K562 (cell line): ENCODE data around the gene DGCR8. TPM values are rescaled to one million over a fixed set of nuclear protein-coding genes. Genes with fewer than 3 reads are reported as not detected.
A peak's percentile ranks its signal among the peaks of the same experiment; 100 is the strongest.

Experiments used
- ATAC-seq: fragments of 200-7000 bp; cut with Tn5 transposase; 3 replicates; pipeline ENCODE4 v1.9.1; 2020; ENCODE audit warnings: moderate library complexity
- BruUV-seq: library from RNA; stranded (reverse); fragments of 400-500 nt; replicated peaks from 2 replicates; lab custom pipeline; 2021; lab: Mats Ljungman, UMichigan
- CTCF ChIA-PET: fragments of 300-600 bp; formaldehyde crosslinking; extraction: SDS; loops from one replicate; lab custom pipeline; 2021; ENCODE audit warnings: low intra/inter-chr PET ratio; lab: Yijun Ruan, JAX
- POLR2A ChIA-PET: fragments of 300-600, 350-650 bp; sonication (Branson Sonifier 250); formaldehyde crosslinking; extraction: SDS; loops from one replicate; lab custom pipeline; 2021; ENCODE audit warnings: antibody characterized with exemption, inconsistent platforms; lab: Yijun Ruan, JAX
- DNase-seq, 4 experiments: peaks; one replicate each; pipeline versions ENCODE4 v3.0.0 to v3.0.0-alpha.2; 2011 to 2018; ENCODE audit warnings: low spot score in 3 of 4, mixed read lengths in 3 of 4; ENCODE audit errors: extremely low read depth in 1 of 4
- FAIRE-seq: peaks from 2 replicates; lab custom pipeline; 2011; peaks lifted over from hg19 to GRCh38; lab: Jason Lieb, UNC
- H2AFZ ChIP-seq: 2 replicates; pipeline ENCODE4 v1.6.0; 2011; ENCODE audit warnings: low read depth, low read length, control low read depth, inconsistent platforms
- H3K27ac ChIP-seq: fragments of 200-600 bp; 3 replicates; pipeline ENCODE4 v1.8.0; 2011; ENCODE audit warnings: low read depth, mild to moderate bottlenecking, control low read depth, inconsistent platforms, low read length, moderate library complexity, mixed read lengths; ENCODE audit errors: extremely low read depth
- H3K27me3 ChIP-seq, 2 experiments: fragments of 300-600 bp in 1 of 2; 2 replicates in 1 of 2; 3 replicates in 1 of 2; pipeline versions ENCODE4 v1.6.0 to v1.8.0; 2011; ENCODE audit warnings: inconsistent platforms in 2 of 2, low read length in 2 of 2, mild to moderate bottlenecking in 1 of 2, mixed read lengths in 1 of 2, moderate library complexity in 1 of 2; ENCODE audit not compliant: control insufficient read depth in 2 of 2, insufficient read depth in 2 of 2
- H3K36me3 ChIP-seq: fragments of 300-600 bp; 3 replicates; pipeline ENCODE4 v1.8.0; 2011; ENCODE audit warnings: mild to moderate bottlenecking, low read length, inconsistent platforms; ENCODE audit not compliant: control insufficient read depth, insufficient read depth
- H3K4me1 ChIP-seq, 2 experiments: fragments of 200-600 bp in 1 of 2; replicated peaks in 1 of 2; 2 replicates in 1 of 2; 3 replicates in 1 of 2; pipeline versions ENCODE4 v1.5.1 to v1.8.0; 2011; ENCODE audit warnings: inconsistent platforms in 2 of 2, low read length in 2 of 2, mild to moderate bottlenecking in 1 of 2, mixed read lengths in 1 of 2, moderate library complexity in 1 of 2; ENCODE audit not compliant: control insufficient read depth in 2 of 2, insufficient read depth in 2 of 2
- H3K4me2 ChIP-seq: 2 replicates; pipeline ENCODE4 v1.6.1; 2011; ENCODE audit warnings: low read length, control low read depth, inconsistent platforms, mixed read lengths; ENCODE audit not compliant: insufficient read depth
- H3K4me3 ChIP-seq: fragments of 200-600 bp; sonication (generic), shearing (Covaris generic); 2 replicates; pipeline ENCODE4 v1.5.1; 2016; ENCODE audit warnings: control low read depth, inconsistent platforms
- H3K79me2 ChIP-seq: fragments of 200-600 bp; 3 replicates; pipeline ENCODE4 v1.8.0; 2011; ENCODE audit warnings: low read length, inconsistent platforms; ENCODE audit not compliant: control insufficient read depth, insufficient read depth
- H3K9ac ChIP-seq, 2 experiments: 2 replicates each; pipeline versions ENCODE4 v1.6.0 to v1.6.1; 2011; ENCODE audit warnings: low read depth in 2 of 2, low read length in 2 of 2, control low read depth in 1 of 2, inconsistent platforms in 1 of 2, mild to moderate bottlenecking in 1 of 2, mixed read lengths in 1 of 2; ENCODE audit not compliant: insufficient read depth in 1 of 2
- H3K9me1 ChIP-seq: one replicate; pipeline ENCODE4 v1.6.0; 2011; ENCODE audit warnings: inconsistent platforms, mild to moderate bottlenecking, low read length, moderate library complexity; ENCODE audit not compliant: control insufficient read depth, insufficient read depth
- H3K9me3 ChIP-seq: replicated peaks from 2 replicates; pipeline ENCODE4 v1.5.1; 2011; ENCODE audit warnings: low read depth, low read length, inconsistent platforms; ENCODE audit not compliant: control insufficient read depth, insufficient read depth
- H4K20me1 ChIP-seq: replicated peaks from 2 replicates; pipeline ENCODE4 v1.6.1; 2011; ENCODE audit warnings: low read length, inconsistent platforms, mixed read lengths; ENCODE audit not compliant: control insufficient read depth, insufficient read depth
- FOSL1 ChIP-seq: fragments of 200-800 bp; sonication (Bioruptor generic); conservative IDR thresholded peaks from 2 replicates; pipeline ENCODE4 v1.6.1; 2016; ENCODE audit warnings: missing genetic modification characterization, missing compliant biosample characterization
- RHOXF2B ChIP-seq: fragments of 250-450 bp; sonication (Bioruptor Pico); conservative IDR thresholded peaks from 2 replicates; pipeline ENCODE4 v1.5.1; 2021
- SIN3A ChIP-seq, 2 experiments: fragments of 150-350 bp in 1 of 2; IDR thresholded peaks; 2 replicates each; pipeline ENCODE4 v1.6.1; 2011 to 2016; ENCODE audit warnings: borderline replicate concordance in 2 of 2, low read depth in 2 of 2, low read length in 2 of 2, mild to moderate bottlenecking in 2 of 2, moderate library complexity in 2 of 2; ENCODE audit not compliant: control insufficient read depth in 1 of 2
- SP2 ChIP-seq: IDR thresholded peaks from 2 replicates; pipeline ENCODE4 v1.6.1; 2011; ENCODE audit warnings: mild to moderate bottlenecking, low read depth, low read length, moderate library complexity; ENCODE audit not compliant: poor library complexity, severe bottlenecking; ENCODE audit errors: extremely low read depth
- TBL1XR1 ChIP-seq, 2 experiments: IDR thresholded peaks; 2 replicates each; pipeline ENCODE4 v1.6.1; 2012; ENCODE audit warnings: improper control_type of control experiment in 2 of 2, low read length in 2 of 2, mild to moderate bottlenecking in 1 of 2
- ZC3H4 ChIP-seq: sonication (generic); formaldehyde crosslinking; IDR thresholded peaks from 2 replicates; pipeline ENCODE4 v1.9.0; 2021; ENCODE audit warnings: missing genetic modification reagents, borderline replicate concordance
- ZNF316 ChIP-seq: fragments of 450-650 bp; IDR thresholded peaks from 2 replicates; pipeline ENCODE4 v1.6.1; 2016
- WGBS: fragments of 100-300 bp; shearing (Covaris generic); methylation state at CpG from one replicate; pipeline ENCODE4 v1.1.6; 2016; ENCODE audit warnings: low coverage, mixed read lengths; ENCODE audit not compliant: insufficient coverage; ENCODE audit errors: missing lambda C conversion rate; 5-methylcytosine and 5-hydroxymethylcytosine counted together
- in situ Hi-C: fragments of 300-500 bp; cut with MboI; formaldehyde crosslinking; loops from 4 replicates; pipeline ENCODE4 v1.15.0; 2018; ENCODE audit warnings: inconsistent platforms, mixed read lengths
- intact Hi-C: fragments of 100-400 bp; cut with micrococcal nuclease; formaldehyde crosslinking; loops from 2 replicates; pipeline ENCODE4 v1.14.2; 2022
- polyA plus RNA-seq, 8 experiments: library from polyadenylated mRNA; depleted of rRNA in 4 of 8; stranded (reverse) in 5 of 8; unstranded in 3 of 8; fragments of >200 nt; fragmentation: Nextera tagmentation in 2 of 8; fragmentation: Illumina TruSeq in 1 of 8; extraction: Ambion mirVana in 2 of 8; extraction: Trizol in 1 of 8; gene quantifications; 2 replicates each; pipeline versions ENCODE4 v1.2.1 to v1.2.3, GENCODE V29; 2011 to 2014; ENCODE audit warnings: inconsistent platforms in 1 of 8, missing spikeins in 1 of 8
- total RNA-seq, 7 experiments: library from RNA; depleted of rRNA in 6 of 7; stranded (reverse); fragments of >200 nt in 6 of 7; fragmentation: Illumina TruSeq in 2 of 7; extraction: Trizol in 2 of 7; gene quantifications; 2 replicates each; pipeline versions ENCODE4 v1.2.1 to v1.2.3, GENCODE V29; 2011 to 2021; ENCODE audit warnings: low replicate concordance in 1 of 7
- TF ChIP-seq, protein P1 (sequence below): fragments of 250-450 bp; sonication (Bioruptor Pico); IDR thresholded peaks from 2 replicates; pipeline ENCODE4 v1.8.0; 2021; ENCODE audit warnings: moderate library complexity, mild to moderate bottlenecking, inconsistent platforms
- TF ChIP-seq, protein P2 (sequence below): sonication (generic); formaldehyde crosslinking; IDR thresholded peaks from 2 replicates; pipeline ENCODE4 v1.8.0; 2022; ENCODE audit warnings: mild to moderate bottlenecking, missing genetic modification reagents, borderline replicate concordance
- TF ChIP-seq, protein P3 (sequence below): fragments of 250-450 bp; sonication (Bioruptor Pico); IDR thresholded peaks from 2 replicates; pipeline ENCODE4 v1.8.0; 2021; ENCODE audit warnings: moderate library complexity, mild to moderate bottlenecking, inconsistent platforms
- TF ChIP-seq, protein P4 (sequence below): fragments of 450-650 bp; IDR thresholded peaks from 2 replicates; pipeline ENCODE4 v1.7.0; 2016; ENCODE audit warnings: borderline replicate concordance

Gene DGCR8
- total and polyA plus RNA-seq, 9 of the 15 experiments (the other 6 are each of a cell fraction or from before 2014, with no cell fraction given) = 5.9 to 144 (median 80.1) TPM

DNA sequence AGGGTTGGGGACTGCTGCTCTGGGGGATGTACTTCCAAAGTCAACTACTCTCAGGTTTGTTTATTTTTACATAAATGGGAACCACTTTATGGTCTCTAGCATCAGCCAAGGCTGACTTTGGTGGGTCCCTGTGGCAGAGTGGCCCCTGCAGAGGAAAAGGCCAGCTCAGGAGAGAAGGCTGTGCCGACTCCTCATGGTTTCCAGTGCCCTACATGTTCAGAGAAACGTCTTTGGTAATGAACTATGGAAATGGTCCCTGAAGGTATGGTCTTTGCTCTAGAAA lies 48.5 kb downstream of the DGCR8 start (continued):
- peak in 1 of 2 experiments; percentile 28; a peak in 1 of 4 replicates for TF ChIP-seq SIN3A (IDR thresholded peaks at IDR 0.05; ENCODE audit: borderline replicate concordance in 2 of 2, control insufficient read depth in 1 of 2, low read depth in 2 of 2, low read length in 2 of 2)
- TF ChIP-seq SP2 = no peak
- TF ChIP-seq TBL1XR1 (IDR thresholded peaks at IDR 0.05; ENCODE audit: low read length in 2 of 2) = 0 out of 4 replicates have a peak, but pooled peaks of 1 of the 2 experiments have one; percentile 4
- TF ChIP-seq, protein P1, sequence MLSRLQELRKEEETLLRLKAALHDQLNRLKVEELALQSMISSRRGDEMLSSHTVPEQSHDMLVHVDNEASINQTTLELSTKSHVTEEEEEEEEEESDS = no peak
- TF ChIP-seq, all 486 proteins: peak for 7

DNA sequence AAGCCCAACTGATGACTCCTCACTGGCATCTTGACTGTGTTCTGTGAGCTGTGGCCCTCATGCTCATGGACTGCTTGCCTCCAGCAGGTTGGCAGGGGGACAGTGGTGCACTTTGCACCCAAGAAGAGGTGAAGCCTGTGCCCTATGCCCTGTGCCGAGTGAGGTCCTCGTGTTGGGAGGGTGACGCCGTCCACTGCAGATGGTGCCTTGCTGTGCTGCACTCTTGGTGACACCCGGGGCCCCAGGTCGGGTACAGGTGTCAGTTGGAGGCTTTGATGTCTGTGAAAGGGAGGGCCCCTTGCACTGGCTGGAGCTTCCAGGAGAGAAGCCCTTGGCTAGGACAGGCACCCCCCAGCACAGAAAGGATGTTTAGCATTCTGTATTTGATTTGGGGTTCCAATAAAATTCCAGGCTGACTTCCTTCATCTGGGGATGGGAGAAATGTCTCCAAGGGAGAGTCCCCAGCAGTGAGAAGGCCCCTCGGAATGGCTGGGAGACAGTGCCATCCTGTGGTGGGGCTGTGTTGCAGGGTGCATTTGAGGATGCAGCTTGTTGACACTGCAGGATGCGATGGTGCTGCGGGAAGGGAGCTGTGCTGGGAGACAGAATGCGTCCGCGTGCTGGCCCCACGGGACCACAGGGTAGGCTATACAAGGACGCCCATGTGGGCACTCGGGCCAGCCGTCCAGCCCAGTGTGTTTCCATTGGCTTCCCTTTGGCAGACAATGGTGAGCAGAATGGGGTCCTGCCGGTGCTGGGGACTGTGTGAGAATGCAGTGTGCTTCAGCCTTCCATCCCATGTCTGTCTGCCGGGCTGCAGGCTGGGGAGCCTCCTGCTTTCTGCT lies 49.1 kb downstream of the DGCR8 start:
- peaks cover 25% of the 10 kb centered on the region for H3K79me2 ChIP-seq
- FAIRE-seq (peak; percentile 93), ATAC-seq (peak; percentile 71), DNase-seq (peak; percentile 86 to 94 (median 91))
- peaks cover 11 to 76% of the 10 kb centered on the region in 2 experiments for H3K4me1 ChIP-seq
- peaks cover 73% of the 10 kb centered on the region for H4K20me1 ChIP-seq
- H3K4me3 ChIP-seq = no peak overlapping the region
- intact Hi-C loops = loop anchor here (1.0 kb wide), 3 partner anchors 11 to 399 kb away; no protein-coding TSS in a partner anchor
- no peak overlapping the region for H2AFZ ChIP-seq
- BruUV-seq = no TSS peak
- CTCF ChIA-PET = interaction anchor here (0.6 to 5.8 kb wide), 10 partner anchors 9 to 398 kb away, joined by 3 to 80 read pairs (median 3); no protein-coding TSS in a partner anchor
- in situ Hi-C loops = loop anchor here (5.0 kb wide), 1 partner anchor 157 kb away; no protein-coding TSS in a partner anchor
- H3K27ac ChIP-seq = no peak overlapping the region
- no peaks in the 10 kb centered on the region for H3K9me3 ChIP-seq
- POLR2A ChIA-PET = interaction anchor here (0.5 to 8.3 kb wide), 32 partner anchors 8 to 916 kb away, joined by 3 to 212 read pairs (median 4); partner anchors contain the start of genes GP1BB, RANBP1, TANGO2 and TRMT2A
- 13% methylated on average over 18 of the region's 18 CpGs for WGBS
- H3K36me3 ChIP-seq = peaks cover 42% of the 10 kb centered on the region; the same call in 2 of the 3 replicates
- peak overlapping the region in 1 of 2 experiments; percentile 29; a peak in 2 of 4 replicates for H3K9ac ChIP-seq
- no peaks in the 10 kb centered on the region for H3K27me3 ChIP-seq
- H3K4me2 ChIP-seq = no peak overlapping the region
- peaks cover 4% of the 10 kb centered on the region for H3K9me1 ChIP-seq
- TF ChIP-seq FOSL1 (tag) (no peak), RHOXF2B (CRISPR knock-in tag) (peak; percentile 1; the same call in 1 of the 2 replicates), ZNF316 (no peak), ZC3H4 (CRISPR knock-in tag) (no peak)
- TF ChIP-seq, protein P2, sequence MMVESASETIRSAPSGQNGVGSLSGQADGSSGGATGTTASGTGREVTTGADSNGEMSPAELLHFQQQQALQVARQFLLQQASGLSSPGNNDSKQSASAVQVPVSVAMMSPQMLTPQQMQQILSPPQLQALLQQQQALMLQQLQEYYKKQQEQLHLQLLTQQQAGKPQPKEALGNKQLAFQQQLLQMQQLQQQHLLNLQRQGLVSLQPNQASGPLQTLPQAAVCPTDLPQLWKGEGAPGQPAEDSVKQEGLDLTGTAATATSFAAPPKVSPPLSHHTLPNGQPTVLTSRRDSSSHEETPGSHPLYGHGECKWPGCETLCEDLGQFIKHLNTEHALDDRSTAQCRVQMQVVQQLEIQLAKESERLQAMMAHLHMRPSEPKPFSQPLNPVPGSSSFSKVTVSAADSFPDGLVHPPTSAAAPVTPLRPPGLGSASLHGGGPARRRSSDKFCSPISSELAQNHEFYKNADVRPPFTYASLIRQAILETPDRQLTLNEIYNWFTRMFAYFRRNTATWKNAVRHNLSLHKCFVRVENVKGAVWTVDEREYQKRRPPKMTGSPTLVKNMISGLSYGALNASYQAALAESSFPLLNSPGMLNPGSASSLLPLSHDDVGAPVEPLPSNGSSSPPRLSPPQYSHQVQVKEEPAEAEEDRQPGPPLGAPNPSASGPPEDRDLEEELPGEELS (CRISPR knock-in tag) = no peak
- TF ChIP-seq, protein P3, sequence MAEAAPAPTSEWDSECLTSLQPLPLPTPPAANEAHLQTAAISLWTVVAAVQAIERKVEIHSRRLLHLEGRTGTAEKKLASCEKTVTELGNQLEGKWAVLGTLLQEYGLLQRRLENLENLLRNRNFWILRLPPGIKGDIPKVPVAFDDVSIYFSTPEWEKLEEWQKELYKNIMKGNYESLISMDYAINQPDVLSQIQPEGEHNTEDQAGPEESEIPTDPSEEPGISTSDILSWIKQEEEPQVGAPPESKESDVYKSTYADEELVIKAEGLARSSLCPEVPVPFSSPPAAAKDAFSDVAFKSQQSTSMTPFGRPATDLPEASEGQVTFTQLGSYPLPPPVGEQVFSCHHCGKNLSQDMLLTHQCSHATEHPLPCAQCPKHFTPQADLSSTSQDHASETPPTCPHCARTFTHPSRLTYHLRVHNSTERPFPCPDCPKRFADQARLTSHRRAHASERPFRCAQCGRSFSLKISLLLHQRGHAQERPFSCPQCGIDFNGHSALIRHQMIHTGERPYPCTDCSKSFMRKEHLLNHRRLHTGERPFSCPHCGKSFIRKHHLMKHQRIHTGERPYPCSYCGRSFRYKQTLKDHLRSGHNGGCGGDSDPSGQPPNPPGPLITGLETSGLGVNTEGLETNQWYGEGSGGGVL (CRISPR knock-in tag) = no peak
- TF ChIP-seq, protein P4, sequence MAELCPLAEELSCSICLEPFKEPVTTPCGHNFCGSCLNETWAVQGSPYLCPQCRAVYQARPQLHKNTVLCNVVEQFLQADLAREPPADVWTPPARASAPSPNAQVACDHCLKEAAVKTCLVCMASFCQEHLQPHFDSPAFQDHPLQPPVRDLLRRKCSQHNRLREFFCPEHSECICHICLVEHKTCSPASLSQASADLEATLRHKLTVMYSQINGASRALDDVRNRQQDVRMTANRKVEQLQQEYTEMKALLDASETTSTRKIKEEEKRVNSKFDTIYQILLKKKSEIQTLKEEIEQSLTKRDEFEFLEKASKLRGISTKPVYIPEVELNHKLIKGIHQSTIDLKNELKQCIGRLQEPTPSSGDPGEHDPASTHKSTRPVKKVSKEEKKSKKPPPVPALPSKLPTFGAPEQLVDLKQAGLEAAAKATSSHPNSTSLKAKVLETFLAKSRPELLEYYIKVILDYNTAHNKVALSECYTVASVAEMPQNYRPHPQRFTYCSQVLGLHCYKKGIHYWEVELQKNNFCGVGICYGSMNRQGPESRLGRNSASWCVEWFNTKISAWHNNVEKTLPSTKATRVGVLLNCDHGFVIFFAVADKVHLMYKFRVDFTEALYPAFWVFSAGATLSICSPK = no peak
